Muscle layer of colon (tissue), 2 donors: ENCODE data around the gene MAEA.

Experiments
- H3K27ac ChIP-seq: one replicate; pipeline ENCODE4 v1.7.0; 2013; ENCODE audit warnings: low read depth, mild to moderate bottlenecking, low read length, moderate library complexity
- H3K27me3 ChIP-seq, 2 donors: one replicate each; pipeline ENCODE4 v1.7.0; 2013; ENCODE audit warnings: low read length in 2 of 2, mild to moderate bottlenecking in 2 of 2; ENCODE audit not compliant: insufficient read depth in 2 of 2, control insufficient read depth in 1 of 2
- H3K36me3 ChIP-seq: one replicate; pipeline ENCODE4 v1.7.0; 2013; ENCODE audit warnings: mild to moderate bottlenecking, low read length; ENCODE audit not compliant: insufficient read depth
- H3K4me1 ChIP-seq: one replicate; pipeline ENCODE4 v1.7.0; 2013; ENCODE audit warnings: mild to moderate bottlenecking, low read length; ENCODE audit not compliant: insufficient read depth
- H3K4me3 ChIP-seq, 2 donors: one replicate each; pipeline ENCODE4 v1.7.0; 2013; ENCODE audit warnings: low read length in 2 of 2, low read depth in 1 of 2, mild to moderate bottlenecking in 1 of 2, moderate library complexity in 1 of 2
- H3K9ac ChIP-seq: one replicate; pipeline ENCODE4 v1.7.0; 2013; ENCODE audit warnings: low read length
- H3K9me3 ChIP-seq: one replicate; pipeline ENCODE4 v1.7.0; 2013; ENCODE audit warnings: mild to moderate bottlenecking, low read length
- donor health status: abdominal sarcoma.
- donor health status: Adenocarcinoma of cecum.

Gene MAEA

GRCh38 chr4:1310031-1310795 lies 20.5 kb downstream of the MAEA start:
- peak overlapping the region; percentile 63 for H3K9ac ChIP-seq
- peaks cover 22% of the 10 kb centered on the region for H3K4me1 ChIP-seq
- H3K9me3 ChIP-seq, result no peaks in the 10 kb centered on the region
- peaks cover 25% of the 10 kb centered on the region for H3K36me3 ChIP-seq
- peak overlapping the region; percentile 67 for H3K27ac ChIP-seq
- H3K4me3 ChIP-seq, result peak overlapping the region; percentile 40 to 71
- H3K27me3 ChIP-seq, result no peaks in the 10 kb centered on the region

GRCh38 chr4:1310796-1311631 lies 21.3 kb downstream of the MAEA start:
- no peak overlapping the region for H3K4me3 ChIP-seq
- H3K4me1 ChIP-seq, result peaks cover 22% of the 10 kb centered on the region
- peaks cover 28% of the 10 kb centered on the region for H3K36me3 ChIP-seq
- no peak overlapping the region for H3K27ac ChIP-seq
- no peaks in the 10 kb centered on the region for H3K9me3 ChIP-seq
- H3K27me3 ChIP-seq, result no peaks in the 10 kb centered on the region
- H3K9ac ChIP-seq, result no peak overlapping the region

- Histone ChIP-seq H3K36me3 (peaks cover 43% of the 10 kb centered on the region), H3K9ac (no peak overlapping the region), H3K9me3 (no peaks in the 10 kb centered on the region), H3K27ac (no peak overlapping the region), H3K27me3 (no peaks in the 10 kb centered on the region), H3K4me3 (no peak overlapping the region), H3K4me1 (peaks cover 22% of the 10 kb centered on the region)
Measured at GRCh38 chr4:1312821-1313640, 23.3 kb downstream of the MAEA start.

- Histone ChIP-seq H3K27ac (no peak overlapping the region), H3K4me3 (no peak overlapping the region), H3K4me1 (peaks cover 9% of the 10 kb centered on the region), H3K9ac (no peak overlapping the region), H3K27me3 (no peaks in the 10 kb centered on the region), H3K9me3 (no peaks in the 10 kb centered on the region), H3K36me3 (peaks cover 65% of the 10 kb centered on the region)
Measured at GRCh38 chr4:1315306-1315705, 25.6 kb downstream of the MAEA start.

DNA sequence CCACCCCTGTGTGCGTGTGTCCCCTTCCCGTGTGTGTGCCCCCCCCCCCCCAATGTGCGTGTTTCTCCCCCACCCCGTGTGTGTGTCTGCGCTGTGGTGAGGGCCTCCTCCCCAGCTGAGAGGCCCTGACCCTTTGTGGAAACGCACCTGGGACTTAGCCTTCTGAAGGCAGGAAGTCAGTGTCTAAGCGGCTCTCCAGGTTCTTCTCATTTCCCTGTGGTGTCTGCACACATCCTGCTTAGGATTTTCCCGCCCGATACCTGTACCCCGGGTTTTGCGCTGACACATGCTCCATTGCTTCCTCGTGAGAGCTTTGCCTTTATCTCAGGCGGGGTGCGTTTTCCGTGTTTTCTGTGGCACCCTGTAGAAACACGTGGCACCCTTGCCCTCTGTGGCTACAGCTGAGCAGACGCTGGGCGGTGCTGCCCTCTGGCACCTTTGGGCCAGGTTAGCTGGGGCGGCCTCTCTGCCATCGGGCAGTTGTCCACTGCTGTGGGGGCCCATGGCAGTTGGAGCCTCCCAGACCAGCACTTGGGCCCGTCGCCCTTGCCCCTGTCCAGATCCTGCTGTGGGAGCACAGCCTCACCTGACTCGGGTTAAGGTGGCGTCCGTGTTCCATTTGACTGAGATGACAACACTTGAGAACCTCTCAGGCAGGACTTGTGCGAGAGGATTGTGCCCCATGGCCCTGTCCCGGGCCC lies 26.3 kb downstream of the MAEA start:
- H3K36me3 ChIP-seq, result peaks cover 66% of the 10 kb centered on the region
- no peak overlapping the region for H3K27ac ChIP-seq
- peaks cover 2% of the 10 kb centered on the region for H3K4me1 ChIP-seq
- H3K9ac ChIP-seq, result no peak overlapping the region
- no peaks in the 10 kb centered on the region for H3K27me3 ChIP-seq
- no peaks in the 10 kb centered on the region for H3K9me3 ChIP-seq
- no peak overlapping the region for H3K4me3 ChIP-seq

DNA sequence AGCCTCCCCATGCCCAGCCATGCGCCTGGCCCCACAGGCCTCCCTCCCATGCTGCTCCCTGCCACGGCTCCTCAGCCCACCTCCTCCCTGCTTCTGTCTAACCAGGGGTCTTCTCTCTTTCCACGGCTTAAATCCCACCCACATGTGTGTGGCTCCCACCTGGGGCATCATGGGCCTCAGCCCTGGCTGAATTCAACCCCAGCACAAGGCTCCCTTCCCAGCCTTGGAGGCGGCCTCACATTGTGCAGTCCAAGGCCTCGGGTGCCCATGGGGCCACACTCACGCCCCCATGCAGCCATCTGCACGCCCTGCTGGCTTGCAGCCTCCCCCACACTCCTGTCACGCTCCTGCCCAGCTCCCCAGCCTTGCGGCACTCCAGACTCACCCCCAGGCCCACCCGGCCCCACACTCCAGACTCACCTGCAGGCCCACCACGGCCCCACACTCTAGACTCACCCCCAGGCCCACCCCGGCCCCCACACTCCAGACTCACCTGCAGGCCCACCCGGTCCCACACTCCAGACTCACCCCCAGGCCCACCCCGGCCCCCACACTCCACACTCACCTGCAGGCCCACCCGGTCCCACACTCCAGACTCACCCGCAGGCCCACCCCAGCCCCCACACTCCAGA lies 27.0 kb downstream of the MAEA start:
- H3K27ac ChIP-seq, result no peak overlapping the region
- H3K9ac ChIP-seq, result no peak overlapping the region
- no peaks in the 10 kb centered on the region for H3K9me3 ChIP-seq
- no peaks in the 10 kb centered on the region for H3K27me3 ChIP-seq
- no peak overlapping the region for H3K4me3 ChIP-seq
- H3K4me1 ChIP-seq, result no peaks in the 10 kb centered on the region
- peaks cover 66% of the 10 kb centered on the region for H3K36me3 ChIP-seq

DNA sequence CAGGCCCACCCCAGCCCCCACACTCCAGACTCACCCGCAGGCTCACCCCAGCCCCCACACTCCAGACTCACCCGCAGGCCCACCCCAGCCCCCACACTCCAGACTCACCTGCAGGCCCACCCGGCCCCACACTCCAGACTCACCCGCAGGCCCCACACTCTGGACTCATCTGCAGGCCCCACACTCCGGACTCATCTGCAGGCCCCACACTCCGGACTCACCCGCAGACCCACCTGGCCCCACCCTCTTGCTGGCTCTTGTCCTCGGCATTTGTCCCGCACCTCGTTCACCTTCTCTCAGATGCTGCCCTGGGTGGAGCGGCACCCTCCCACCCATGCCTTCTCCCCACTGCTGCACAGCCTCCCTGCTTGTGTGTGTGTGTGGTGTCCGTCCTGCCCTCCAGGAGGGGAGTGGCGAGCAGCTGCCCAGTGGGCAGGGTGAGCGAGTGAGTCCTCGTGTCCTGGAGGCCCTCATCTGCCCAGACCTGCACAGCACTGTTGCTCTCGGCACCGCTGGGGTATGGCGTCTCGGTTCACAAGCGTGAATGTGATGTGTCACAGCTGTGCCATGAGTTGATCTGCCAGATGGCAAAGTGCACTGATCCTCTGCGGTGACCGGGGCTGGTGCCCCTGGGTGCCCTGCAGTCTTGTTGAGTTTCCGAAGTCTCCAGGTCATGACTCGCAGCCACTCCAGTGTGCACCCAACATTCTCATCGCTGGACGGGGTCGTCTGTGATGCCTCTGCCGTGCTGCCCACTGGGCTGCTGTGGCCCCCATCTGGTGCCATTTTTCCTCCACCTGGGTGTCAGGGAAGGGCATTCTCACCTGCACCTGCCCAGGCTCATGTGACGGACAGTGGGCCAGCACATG lies 27.7 kb downstream of the MAEA start:
- no peaks in the 10 kb centered on the region for H3K27me3 ChIP-seq
- H3K4me3 ChIP-seq, result no peak overlapping the region
- H3K9me3 ChIP-seq, result no peaks in the 10 kb centered on the region
- peaks cover 71% of the 10 kb centered on the region for H3K36me3 ChIP-seq
- no peak overlapping the region for H3K9ac ChIP-seq
- H3K4me1 ChIP-seq, result no peaks in the 10 kb centered on the region
- no peak overlapping the region for H3K27ac ChIP-seq

GRCh38 chr4:1318046-1318375 lies 28.3 kb downstream of the MAEA start:
- Histone ChIP-seq H3K4me1 (no peaks in the 10 kb centered on the region), H3K36me3 (peaks cover 69% of the 10 kb centered on the region), H3K9me3 (no peaks in the 10 kb centered on the region)

DNA sequence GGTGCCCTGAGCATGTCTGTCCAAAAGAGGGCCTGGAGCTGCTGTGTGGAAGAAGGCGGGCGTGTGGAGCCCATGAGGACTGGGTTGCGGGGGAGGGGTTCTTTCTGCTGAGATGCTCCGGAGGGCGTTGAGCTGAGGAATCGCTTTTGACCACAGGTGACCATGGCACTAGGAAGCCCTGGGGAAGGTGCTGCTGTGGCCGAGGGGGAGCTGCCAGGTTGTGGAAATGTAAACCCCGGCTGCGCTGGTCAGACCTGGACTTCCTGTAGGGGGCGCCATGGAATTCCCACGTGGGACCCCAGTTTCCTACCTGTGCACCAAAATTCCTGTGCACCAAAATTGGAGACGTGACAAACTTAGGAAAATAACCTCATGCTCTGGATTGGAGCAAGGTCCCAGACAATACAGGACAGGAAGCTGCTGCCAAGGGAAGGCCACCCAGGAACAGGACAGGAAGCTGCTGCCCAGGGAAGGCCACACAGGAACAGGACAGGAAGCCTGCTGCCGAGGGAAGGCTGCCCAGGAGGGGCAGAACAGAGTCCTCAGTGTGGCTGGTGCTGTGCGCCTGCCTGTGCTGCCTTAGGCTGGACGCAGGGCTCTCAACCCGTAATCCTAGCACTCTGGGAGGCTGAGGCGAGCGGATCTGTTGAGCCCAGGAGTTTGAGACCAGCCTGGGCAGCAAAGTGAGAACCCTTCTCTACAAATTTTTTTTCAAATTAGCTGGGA lies 29.0 kb downstream of the MAEA start:
- Histone ChIP-seq H3K9ac (no peak overlapping the region), H3K9me3 (no peaks in the 10 kb centered on the region), H3K27ac (no peak overlapping the region), H3K4me3 (no peak overlapping the region), H3K36me3 (peaks cover 69% of the 10 kb centered on the region), H3K27me3 (no peaks in the 10 kb centered on the region), H3K4me1 (no peaks in the 10 kb centered on the region)

More at GRCh38 chr4:1318046-1318375, 28.3 kb downstream of the MAEA start:
- H3K9ac ChIP-seq, result no peak overlapping the region
- no peaks in the 10 kb centered on the region for H3K27me3 ChIP-seq
- H3K4me3 ChIP-seq, result no peak overlapping the region
- no peak overlapping the region for H3K27ac ChIP-seq
